ENCODE results near the gene CRADD. TPM values are rescaled to one million over a fixed set of nuclear protein-coding genes. Genes with fewer than 3 reads are reported as not detected.

The CRADD gene
- total RNA-seq, 1 experiment from 2014 or later: 7.6 TPM

DNA sequence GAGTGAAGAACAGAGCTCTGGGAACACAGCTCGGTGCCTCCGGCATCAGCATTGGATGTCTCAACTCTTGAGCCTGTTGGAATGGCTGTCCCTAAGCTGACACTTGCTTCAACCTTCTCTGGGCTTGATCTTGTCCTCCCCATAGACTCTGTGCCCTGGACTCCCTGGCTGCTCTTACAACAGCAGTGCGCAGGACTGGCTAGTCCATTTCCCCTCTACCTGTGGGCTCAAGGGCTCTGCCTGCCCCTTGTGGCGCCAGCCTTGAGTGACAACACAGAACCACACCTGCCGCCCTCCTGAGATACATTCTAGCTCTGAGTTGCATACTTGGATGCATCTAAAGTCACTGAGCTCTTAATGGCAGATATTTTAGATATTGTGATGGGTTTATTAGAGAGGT, 6.2 kb downstream of the CRADD start:
- Mint-ChIP-seq H3K9me3 (no peaks in the 10 kb centered on the region), H3K36me3 (ENCODE audit: insufficient read depth in 1 of 3, low read depth in 3 of 3) (peaks cover 0 to 5% (median 5%) of the 10 kb centered on the region in 3 experiments; a peak in 1 of 7 replicates), H3K4me1 (peaks cover 34 to 42% of the 10 kb centered on the region in 2 experiments), H3K27me3 (ENCODE audit: low read depth) (no peaks in the 10 kb centered on the region; the same call in 1 of the 2 replicates), H3K4me3 (no peak overlapping the region), H3K27ac (peak overlapping the region in 1 of 3 experiments; percentile 56; a peak in 1 of 7 replicates)
- Histone ChIP-seq H4K20me1 (ENCODE audit: control insufficient read depth, insufficient read depth, insufficient read length) (no peaks in the 10 kb centered on the region), H4K8ac (replicated peaks; ENCODE audit: insufficient read length, low read depth, low read length) (no peak overlapping the region), H3K4me1 (ENCODE audit: insufficient read depth, low read length) (peaks cover 2% of the 10 kb centered on the region; the same call in 1 of the 2 replicates), H3K23ac (ENCODE audit: insufficient read length, low read depth, low read length) (no peak overlapping the region), H2AFZ (ENCODE audit: low read length) (no peak overlapping the region), H2BK120ac (ENCODE audit: low read depth, low read length, poor library complexity, severe bottlenecking) (no peak overlapping the region), H2BK12ac (ENCODE audit: insufficient read length, low read depth, low read length) (no peak overlapping the region), H3K14ac (ENCODE audit: insufficient read depth, low read length) (no peak overlapping the region), H3K79me1 (ENCODE audit: insufficient read depth, low read depth, low read length, poor library complexity, severe bottlenecking) (no peaks in the 10 kb centered on the region), H3K79me2 (ENCODE audit: insufficient read depth, low read length) (no peaks in the 10 kb centered on the region), H2AK5ac (ENCODE audit: insufficient read length, low read length) (no peak overlapping the region), H3K56ac (ENCODE audit: insufficient read length, low read depth, low read length) (no peak overlapping the region), H3K23me2 (ENCODE audit: insufficient read length, low read depth, low read length, poor library complexity, severe bottlenecking) (no peaks in the 10 kb centered on the region), H2BK5ac (ENCODE audit: insufficient read length, low read length) (no peak overlapping the region), H3K18ac (ENCODE audit: insufficient read length, low read depth, low read length) (no peak overlapping the region), H2BK20ac (ENCODE audit: low read depth, low read length, poor library complexity, severe bottlenecking) (no peak overlapping the region), H3K27ac (ENCODE audit: insufficient read length, low read depth, low read length) (no peak overlapping the region), H3K9ac (ENCODE audit: extremely low read depth, insufficient read length, low read length) (no peak overlapping the region), H3K4me2 (ENCODE audit: insufficient read depth, insufficient read length, low read length) (no peak overlapping the region), H3K4ac (ENCODE audit: low read depth, low read length) (no peak overlapping the region), H3K9me3 (ENCODE audit: control insufficient read depth, low read depth, low read length) (no peaks in the 10 kb centered on the region), H4K91ac (ENCODE audit: insufficient read length, low read depth, low read length) (no peak overlapping the region), H2BK15ac (ENCODE audit: low read depth, low read length) (no peak overlapping the region), H3T11ph (ENCODE audit: low read length) (no peak overlapping the region), H3K27me3 (ENCODE audit: insufficient read depth, low read length) (no peaks in the 10 kb centered on the region), H4K5ac (ENCODE audit: insufficient read length, low read depth, low read length) (no peak overlapping the region)
- DNase-seq: peak; percentile 62
- TF ChIP-seq, protein P1, sequence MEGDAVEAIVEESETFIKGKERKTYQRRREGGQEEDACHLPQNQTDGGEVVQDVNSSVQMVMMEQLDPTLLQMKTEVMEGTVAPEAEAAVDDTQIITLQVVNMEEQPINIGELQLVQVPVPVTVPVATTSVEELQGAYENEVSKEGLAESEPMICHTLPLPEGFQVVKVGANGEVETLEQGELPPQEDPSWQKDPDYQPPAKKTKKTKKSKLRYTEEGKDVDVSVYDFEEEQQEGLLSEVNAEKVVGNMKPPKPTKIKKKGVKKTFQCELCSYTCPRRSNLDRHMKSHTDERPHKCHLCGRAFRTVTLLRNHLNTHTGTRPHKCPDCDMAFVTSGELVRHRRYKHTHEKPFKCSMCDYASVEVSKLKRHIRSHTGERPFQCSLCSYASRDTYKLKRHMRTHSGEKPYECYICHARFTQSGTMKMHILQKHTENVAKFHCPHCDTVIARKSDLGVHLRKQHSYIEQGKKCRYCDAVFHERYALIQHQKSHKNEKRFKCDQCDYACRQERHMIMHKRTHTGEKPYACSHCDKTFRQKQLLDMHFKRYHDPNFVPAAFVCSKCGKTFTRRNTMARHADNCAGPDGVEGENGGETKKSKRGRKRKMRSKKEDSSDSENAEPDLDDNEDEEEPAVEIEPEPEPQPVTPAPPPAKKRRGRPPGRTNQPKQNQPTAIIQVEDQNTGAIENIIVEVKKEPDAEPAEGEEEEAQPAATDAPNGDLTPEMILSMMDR (conservative IDR thresholded peaks at IDR 0.05): peak; percentile 40
- no CpG with 5 or more reads among the region's 5 CpGs for WGBS (ENCODE audit: extremely low coverage, insufficient read length, low lambda C conversion rate)

Measured in H9 (cell line).